Endothelial cell of umbilical vein (primary cell): Measurements from ENCODE around the gene ACBD3. TPM values are rescaled to one million over a fixed set of nuclear protein-coding genes. Genes with fewer than 3 reads are reported as not detected.

ENCODE experiments used
- BruUV-seq: library from RNA; stranded (reverse); fragments of 400-500 nt; replicated peaks from 2 replicates; lab custom pipeline; 2021; lab: Mats Ljungman, UMichigan
- CTCF ChIA-PET: fragments of 300-600, 350-600 bp; sonication (Branson Sonifier 250); formaldehyde crosslinking; loops from one replicate; lab custom pipeline; 2021; ENCODE audit warnings: antibody characterized with exemption, inconsistent platforms; lab: Charles Lee
- POLR2A ChIA-PET: fragments of 300-600, 350-600 bp; sonication (Branson Sonifier 250); formaldehyde crosslinking; loops from one replicate; lab custom pipeline; 2021; ENCODE audit warnings: antibody characterized with exemption, inconsistent platforms; lab: Charles Lee
- DNase-seq: peaks from one replicate; pipeline ENCODE4 v3.0.0-alpha.2; 2011; ENCODE audit warnings: low read depth, low spot score
- FAIRE-seq: peaks from 2 replicates; lab custom pipeline; 2011; peaks lifted over from hg19 to GRCh38; lab: Jason Lieb, UNC
- H2AFZ ChIP-seq: 2 replicates; pipeline ENCODE4 v1.6.0; 2012; ENCODE audit warnings: low read depth, low read length, control low read depth, inconsistent platforms
- H3K27ac ChIP-seq: 2 replicates; pipeline ENCODE4 v1.5.1; 2011; ENCODE audit warnings: low read depth, mild to moderate bottlenecking, control low read depth, low read length, moderate library complexity; ENCODE audit not compliant: insufficient read depth
- H3K27me3 ChIP-seq, 2 experiments: 2 replicates each; pipeline versions ENCODE4 v1.6.0 to v1.6.1; 2011; ENCODE audit warnings: low read length in 2 of 2, mixed read lengths in 1 of 2; ENCODE audit not compliant: control insufficient read depth in 2 of 2, insufficient read depth in 2 of 2
- H3K36me3 ChIP-seq, 2 experiments: 2 replicates in 1 of 2; 3 replicates in 1 of 2; pipeline ENCODE4 v1.5.1; 2011; ENCODE audit warnings: low read length in 2 of 2, mild to moderate bottlenecking in 1 of 2, moderate library complexity in 1 of 2; ENCODE audit not compliant: control insufficient read depth in 2 of 2, insufficient read depth in 2 of 2; ENCODE audit errors: extremely low read depth in 1 of 2
- H3K4me1 ChIP-seq: 3 replicates; pipeline ENCODE4 v1.5.1; 2011; ENCODE audit warnings: mild to moderate bottlenecking, low read length; ENCODE audit not compliant: control insufficient read depth, insufficient read depth; ENCODE audit errors: extremely low read depth
- H3K4me2 ChIP-seq: 2 replicates; pipeline ENCODE4 v1.6.1; 2011; ENCODE audit warnings: low read length, control low read depth, mixed read lengths; ENCODE audit not compliant: insufficient read depth
- H3K4me3 ChIP-seq, 3 experiments: fragments of 200-600 bp in 1 of 3; sonication (generic), shearing (Covaris generic) in 1 of 3; replicated peaks in 1 of 3; 2 replicates each; pipeline ENCODE4 v1.5.1; 2011 to 2016; ENCODE audit warnings: control low read depth in 3 of 3, low read length in 3 of 3, mild to moderate bottlenecking in 2 of 3, inconsistent platforms in 1 of 3, low read depth in 1 of 3, moderate library complexity in 1 of 3; ENCODE audit not compliant: insufficient read depth in 1 of 3
- H3K79me2 ChIP-seq: 2 replicates; pipeline ENCODE4 v1.6.0; 2012; ENCODE audit warnings: low read length, inconsistent platforms; ENCODE audit not compliant: control insufficient read depth, insufficient read depth
- H3K9ac ChIP-seq: replicated peaks from 2 replicates; pipeline ENCODE3; 2011; ENCODE audit warnings: low read length, control low read depth; ENCODE audit not compliant: insufficient read depth; ENCODE audit errors: extremely low read depth
- H3K9me1 ChIP-seq: replicated peaks from 3 replicates; pipeline ENCODE4 v1.6.0; 2011; ENCODE audit warnings: mild to moderate bottlenecking, low read length; ENCODE audit not compliant: control insufficient read depth, insufficient read depth; ENCODE audit errors: extremely low read depth
- H3K9me3 ChIP-seq: replicated peaks from 2 replicates; pipeline ENCODE4 v1.5.1; 2012; ENCODE audit warnings: low read length, inconsistent platforms; ENCODE audit not compliant: control insufficient read depth, insufficient read depth
- H4K20me1 ChIP-seq: replicated peaks from 2 replicates; pipeline ENCODE3; 2011; ENCODE audit warnings: mild to moderate bottlenecking, low read length; ENCODE audit not compliant: control insufficient read depth, insufficient read depth; ENCODE audit errors: extremely low read depth
- EZH2 ChIP-seq: IDR thresholded peaks from 2 replicates; pipeline ENCODE4 v1.6.1; 2012; ENCODE audit warnings: borderline replicate concordance, low read depth, mild to moderate bottlenecking, moderate library complexity, low read length, inconsistent platforms; ENCODE audit not compliant: severe bottlenecking
- FOS ChIP-seq: IDR thresholded peaks from 2 replicates; pipeline ENCODE4 v1.6.1; 2011; ENCODE audit warnings: mild to moderate bottlenecking, low read length, moderate library complexity, borderline replicate concordance; ENCODE audit not compliant: insufficient read depth
- GATA2 ChIP-seq: IDR thresholded peaks from 2 replicates; pipeline ENCODE4 v1.7.0; 2011; ENCODE audit warnings: low read depth, mild to moderate bottlenecking, moderate library complexity, mixed read lengths, low read length; ENCODE audit not compliant: insufficient read length, insufficient read depth
- JUN ChIP-seq: IDR thresholded peaks from 2 replicates; pipeline ENCODE4 v1.6.1; 2011; ENCODE audit warnings: borderline replicate concordance, low read depth; ENCODE audit not compliant: insufficient read length, insufficient read depth
- MAX ChIP-seq: IDR thresholded peaks from 2 replicates; pipeline ENCODE4 v1.6.1; 2011; ENCODE audit not compliant: insufficient read depth, insufficient read length
- MYC ChIP-seq: IDR thresholded peaks from one replicate; pipeline ENCODE4 v1.6.1; 2011; ENCODE audit warnings: mild to moderate bottlenecking, low read depth, low read length
- POLR2AphosphoS5 ChIP-seq: IDR thresholded peaks from 2 replicates; pipeline ENCODE4 v1.6.1; 2012; ENCODE audit warnings: low read depth, mild to moderate bottlenecking, control low read depth, low read length, moderate library complexity; ENCODE audit not compliant: insufficient read depth
- dilution Hi-C: fragments of 300-500 bp; cut with MboI; formaldehyde crosslinking; loops from one replicate; pipeline ENCODE4 v1.15.0; 2019; ENCODE audit warnings: low sequenced_read_pairs; ENCODE audit not compliant: extremely low pct_ligation_motif_present
- intact Hi-C: fragments of 100-400 bp; cut with micrococcal nuclease; formaldehyde crosslinking; loops from one replicate; pipeline ENCODE4 v1.10.0; 2022
- polyA plus RNA-seq, 4 experiments: library from polyadenylated mRNA; depleted of rRNA in 3 of 4; stranded (reverse) in 3 of 4; unstranded in 1 of 4; fragments of >200 nt; gene quantifications; 2 replicates each; pipeline versions ENCODE4 v1.2.1 to v1.2.3, GENCODE V29; 2011 to 2012; ENCODE audit warnings: missing spikeins in 1 of 4
- total RNA-seq: library from RNA; stranded (reverse); gene quantifications from 2 replicates; pipeline ENCODE4 v1.2.3, GENCODE V29; 2021

ACBD3 gene
- total and polyA plus RNA-seq, 2 donors (not counting 3 experiments of a cell fraction or from before 2014, with no cell fraction given), result 12.3 to 36.4 TPM

GRCh38 chr1:226123591-226124471, 62.7 kb downstream of the ACBD3 start:
- dilution Hi-C loops (no loop called here), intact Hi-C loops (loop anchor here (2.0 kb wide), 1 partner anchor 285 kb away; the partner anchor contains the start of gene PARP1)
- Histone ChIP-seq H3K79me2 (no peaks in the 10 kb centered on the region), H3K9me3 (no peaks in the 10 kb centered on the region), H3K9ac (no peak overlapping the region), H2AFZ (no peak overlapping the region), H3K36me3 (no peaks in the 10 kb centered on the region), H3K4me1 (peaks cover 3% of the 10 kb centered on the region), H3K4me3 (no peak overlapping the region), H3K27me3 (no peaks in the 10 kb centered on the region), H3K4me2 (no peak overlapping the region), H3K9me1 (no peaks in the 10 kb centered on the region), H4K20me1 (no peaks in the 10 kb centered on the region), H3K27ac (no peak overlapping the region)
- no peak for DNase-seq
- ChIA-PET CTCF (interaction anchor here (0.8 to 2.9 kb wide), 10 partner anchors 10 to 209 kb away, joined by 3 to 48 read pairs (median 5); no protein-coding TSS in a partner anchor), POLR2A (no interaction called here)
- no TSS peak for BruUV-seq
- TF ChIP-seq MYC (no peak), GATA2 (no peak), EZH2 (no peak), FOS (no peak), MAX (no peak), JUN (no peak), POLR2AphosphoS5 (no peak)
- FAIRE-seq, result no peak
